T-helper 1 cell treated with Interleukin-12 subunit alpha and Interleukin-12 subunit beta and Interleukin-4 antibody, amounts not matched to agents 30 μg/mL and 1 μg/mL, for 36 hours (primary cell): ENCODE results near the gene MAP3K3.

ENCODE experiments used
- H3K27ac Mint-ChIP-seq: one replicate; pipeline ENCODE4 v1.8.0; 2021; ENCODE audit warnings: mild to moderate bottlenecking, mixed read lengths
- H3K27me3 Mint-ChIP-seq: one replicate; pipeline ENCODE4 v1.8.0; 2021; ENCODE audit warnings: low read depth, mixed read lengths
- H3K36me3 Mint-ChIP-seq: one replicate; pipeline ENCODE4 v1.8.0; 2021; ENCODE audit warnings: low read depth, mixed read lengths
- H3K4me1 Mint-ChIP-seq: one replicate; pipeline ENCODE4 v1.8.0; 2021; ENCODE audit warnings: low read depth, mixed read lengths
- H3K4me3 Mint-ChIP-seq: one replicate; pipeline ENCODE4 v1.8.0; 2021; ENCODE audit warnings: mild to moderate bottlenecking, moderate library complexity, mixed read lengths
- H3K9me3 Mint-ChIP-seq: one replicate; pipeline ENCODE4 v1.8.0; 2021; ENCODE audit warnings: mixed read lengths

Gene MAP3K3

DNA sequence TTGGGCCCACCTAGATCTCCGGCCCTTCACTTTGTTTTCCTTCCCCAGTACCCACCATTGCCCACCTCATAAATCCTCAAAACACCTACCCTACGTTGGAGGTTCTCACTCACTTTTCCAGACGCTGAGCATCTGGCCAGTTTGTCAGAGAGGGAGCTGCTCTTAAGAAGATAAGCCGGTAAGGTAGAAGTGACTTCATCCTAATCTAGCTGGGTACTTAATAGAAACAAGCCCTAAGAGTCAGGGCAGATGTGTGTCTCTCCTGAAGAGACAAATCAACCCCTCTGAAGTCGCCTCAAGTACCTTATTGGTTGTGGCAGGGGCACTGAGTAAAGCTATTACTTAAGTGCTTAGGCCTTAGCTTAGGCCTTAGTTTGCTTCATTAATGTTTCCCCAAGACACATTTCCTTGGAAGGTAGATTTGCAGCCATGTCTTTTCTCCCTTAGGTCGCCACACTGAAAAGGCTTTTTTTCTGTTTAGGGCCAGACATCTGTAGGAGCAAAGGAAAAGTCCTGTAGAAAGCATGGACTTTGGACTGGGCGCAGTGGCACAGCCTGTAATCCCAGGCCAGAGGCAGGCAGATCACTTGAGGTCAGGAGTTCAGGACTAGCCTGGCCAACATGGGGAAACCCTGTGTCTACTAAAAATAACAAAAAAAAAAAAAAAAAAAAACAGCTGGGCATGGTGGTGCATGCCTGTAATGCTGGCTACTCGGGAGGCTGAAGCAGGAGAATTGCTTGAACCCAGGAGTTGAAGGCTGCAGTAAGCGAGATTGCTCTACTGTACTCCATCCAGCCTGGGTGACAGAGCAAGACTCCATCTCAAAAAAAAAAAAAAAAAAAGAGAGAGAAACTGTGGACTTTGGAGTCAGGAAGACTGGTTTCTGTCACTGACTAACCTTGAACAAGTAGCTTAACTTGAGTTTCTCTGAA, 20.5 kb upstream of the MAP3K3 start:
- Mint-ChIP-seq H3K4me1 (peaks cover 33% of the 10 kb centered on the region), H3K27me3 (no peaks in the 10 kb centered on the region), H3K27ac (peak overlapping the region; percentile 91), H3K9me3 (no peaks in the 10 kb centered on the region), H3K4me3 (peak overlapping the region; percentile 95), H3K36me3 (peaks cover 22% of the 10 kb centered on the region)

GRCh38 chr17:63609816-63610573, 12.2 kb upstream of the MAP3K3 start:
- H3K36me3 Mint-ChIP-seq = peaks cover 43% of the 10 kb centered on the region
- peaks cover 36% of the 10 kb centered on the region for H3K4me1 Mint-ChIP-seq
- no peaks in the 10 kb centered on the region for H3K9me3 Mint-ChIP-seq
- peak overlapping the region; percentile 96 for H3K27ac Mint-ChIP-seq
- no peaks in the 10 kb centered on the region for H3K27me3 Mint-ChIP-seq
- peak overlapping the region; percentile 62 for H3K4me3 Mint-ChIP-seq

GRCh38 chr17:63610854-63611253, 11.4 kb upstream of the MAP3K3 start:
- Mint-ChIP-seq H3K27me3 (no peaks in the 10 kb centered on the region), H3K36me3 (peaks cover 35% of the 10 kb centered on the region), H3K9me3 (no peaks in the 10 kb centered on the region), H3K4me3 (peak overlapping the region; percentile 70), H3K27ac (peak overlapping the region; percentile 96), H3K4me1 (peaks cover 31% of the 10 kb centered on the region)

DNA sequence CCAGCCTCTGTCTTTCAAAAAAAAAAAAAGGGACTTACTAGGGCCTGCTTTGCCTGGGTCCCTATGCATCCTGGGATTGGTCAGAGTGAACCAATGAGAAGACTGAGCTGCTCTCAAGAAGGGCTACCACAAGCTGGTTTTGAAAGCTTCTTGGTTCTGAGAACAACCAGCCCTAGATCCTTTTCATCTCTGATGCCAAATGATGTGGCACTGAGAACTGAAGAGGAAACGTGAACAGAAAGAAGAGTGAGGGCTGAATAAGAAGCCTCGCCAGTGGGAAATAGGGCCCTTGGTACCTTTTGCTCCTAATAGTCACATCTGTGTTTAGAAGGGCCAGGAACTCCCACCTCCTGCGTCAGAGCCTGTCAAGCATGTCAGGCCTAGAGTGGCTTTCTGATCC, 10.9 kb upstream of the MAP3K3 start:
- H3K36me3 Mint-ChIP-seq = peaks cover 30% of the 10 kb centered on the region
- H3K4me1 Mint-ChIP-seq = peaks cover 31% of the 10 kb centered on the region
- no peaks in the 10 kb centered on the region for H3K27me3 Mint-ChIP-seq
- H3K4me3 Mint-ChIP-seq = peak overlapping the region; percentile 70
- peak overlapping the region; percentile 96 for H3K27ac Mint-ChIP-seq
- no peaks in the 10 kb centered on the region for H3K9me3 Mint-ChIP-seq

DNA sequence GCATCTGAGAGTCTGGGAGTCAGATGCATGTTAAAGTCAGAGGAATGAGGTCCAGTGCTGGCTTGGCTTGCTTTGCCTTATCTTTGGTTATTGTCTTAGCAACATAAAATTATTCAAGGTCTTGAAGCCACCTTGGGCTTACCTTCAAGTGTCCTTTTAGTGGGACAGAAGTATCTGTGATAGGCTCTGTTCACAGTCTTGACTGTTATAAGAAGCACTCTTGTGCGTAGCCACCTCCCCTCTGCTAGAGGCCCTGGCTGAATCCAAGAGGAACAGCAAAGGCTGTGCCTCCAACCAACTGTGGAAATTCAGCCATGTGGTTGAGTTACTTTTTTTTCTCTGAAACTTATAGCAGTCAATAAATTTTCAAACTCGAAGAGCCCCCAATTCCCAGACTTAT, 8.6 kb upstream of the MAP3K3 start:
- Mint-ChIP-seq H3K36me3 (peaks cover 10% of the 10 kb centered on the region), H3K9me3 (no peaks in the 10 kb centered on the region), H3K4me1 (peaks cover 26% of the 10 kb centered on the region), H3K27ac (no peak overlapping the region), H3K27me3 (peaks cover 12% of the 10 kb centered on the region), H3K4me3 (no peak overlapping the region)

- Mint-ChIP-seq H3K9me3 (no peaks in the 10 kb centered on the region), H3K4me3 (peak overlapping the region; percentile 92), H3K27ac (peak overlapping the region; percentile 80), H3K36me3 (no peaks in the 10 kb centered on the region), H3K4me1 (peaks cover 23% of the 10 kb centered on the region), H3K27me3 (peaks cover 12% of the 10 kb centered on the region)
Measured at GRCh38 chr17:63621229-63621683, 961 bp upstream of the MAP3K3 start.

DNA sequence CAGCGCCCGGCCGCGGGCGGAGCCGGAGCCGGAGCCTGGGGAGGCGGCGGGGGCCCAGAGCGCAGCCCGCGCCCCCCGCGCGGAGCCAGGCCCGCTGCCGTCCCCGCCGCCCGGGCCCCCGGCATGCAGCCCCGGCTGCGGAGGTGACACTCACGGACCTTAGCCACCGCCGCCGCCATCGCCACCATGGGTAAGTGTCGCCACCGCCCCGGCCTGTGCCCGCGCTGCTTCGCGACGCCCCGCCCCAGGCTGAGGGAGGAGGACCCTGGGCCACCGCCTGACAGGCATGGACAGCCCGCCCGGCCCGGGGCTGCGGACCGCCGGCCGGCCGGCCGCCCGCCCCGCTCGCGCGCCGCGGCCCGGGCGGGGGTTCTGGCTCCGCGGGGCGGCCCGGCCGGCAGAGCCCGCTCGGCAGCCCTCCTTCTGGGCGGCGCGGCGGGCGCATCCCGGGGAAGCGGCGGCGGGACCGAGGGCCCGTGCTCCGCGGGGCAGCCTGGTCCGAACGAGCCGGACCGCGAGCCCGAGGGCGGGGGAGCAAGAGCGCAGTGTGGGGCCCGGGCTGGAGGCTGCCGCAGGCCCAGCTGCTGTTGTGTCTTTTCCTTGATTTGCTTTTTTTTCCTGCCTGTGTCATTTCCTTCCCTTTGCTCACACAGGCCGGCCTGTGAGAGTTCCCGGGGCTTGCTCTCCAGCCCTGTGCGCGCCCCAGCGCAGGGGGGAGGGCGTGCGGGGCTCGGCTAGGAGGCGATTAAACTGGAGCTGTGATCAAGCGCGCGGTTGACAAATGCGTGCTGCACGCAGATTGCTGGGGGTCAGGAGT, 565 bp downstream of the MAP3K3 start:
- Mint-ChIP-seq H3K9me3 (no peaks in the 10 kb centered on the region), H3K36me3 (no peaks in the 10 kb centered on the region), H3K4me1 (peaks cover 30% of the 10 kb centered on the region), H3K27me3 (peaks cover 7% of the 10 kb centered on the region), H3K4me3 (peak overlapping the region; percentile 99), H3K27ac (peak overlapping the region; percentile 94)

DNA sequence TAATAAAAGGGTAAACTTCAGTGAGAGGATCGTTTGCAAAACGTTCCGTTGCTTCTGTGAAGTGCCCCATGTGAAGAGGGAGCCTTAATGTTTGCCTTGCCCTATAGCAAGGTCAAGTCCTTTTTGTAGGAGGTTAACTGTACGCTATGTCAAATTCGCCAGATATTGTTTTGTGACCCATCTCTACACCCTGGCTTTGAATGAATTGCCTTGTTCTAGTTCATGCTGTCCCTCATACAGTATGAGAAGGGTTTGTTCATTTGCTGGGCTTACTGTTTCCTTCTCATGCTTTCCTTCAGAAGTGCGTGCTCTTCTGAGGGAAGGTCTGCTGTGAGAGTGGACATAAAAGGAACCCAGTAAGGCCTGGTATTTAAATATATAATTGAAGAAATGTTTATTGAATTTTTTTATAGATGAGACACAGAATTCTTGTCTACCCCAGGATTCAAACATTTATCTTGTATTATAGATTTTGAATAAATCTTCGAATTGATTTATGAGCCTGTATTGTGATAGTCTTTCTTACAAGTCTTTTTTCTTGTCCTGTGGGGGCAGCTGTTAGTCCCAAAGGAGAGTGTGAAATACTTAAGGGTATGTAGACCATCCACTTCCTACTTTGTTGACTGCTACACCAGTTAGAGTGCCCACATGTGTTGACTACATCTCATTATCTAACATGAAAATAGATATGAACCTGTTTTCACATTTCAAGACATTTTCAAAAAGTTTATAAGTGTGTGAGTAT, 1.7 kb downstream of the MAP3K3 start:
- Mint-ChIP-seq H3K4me3 (peak overlapping the region; percentile 99), H3K27me3 (no peaks in the 10 kb centered on the region), H3K27ac (peak overlapping the region; percentile 94), H3K4me1 (peaks cover 30% of the 10 kb centered on the region), H3K36me3 (no peaks in the 10 kb centered on the region), H3K9me3 (no peaks in the 10 kb centered on the region)

DNA sequence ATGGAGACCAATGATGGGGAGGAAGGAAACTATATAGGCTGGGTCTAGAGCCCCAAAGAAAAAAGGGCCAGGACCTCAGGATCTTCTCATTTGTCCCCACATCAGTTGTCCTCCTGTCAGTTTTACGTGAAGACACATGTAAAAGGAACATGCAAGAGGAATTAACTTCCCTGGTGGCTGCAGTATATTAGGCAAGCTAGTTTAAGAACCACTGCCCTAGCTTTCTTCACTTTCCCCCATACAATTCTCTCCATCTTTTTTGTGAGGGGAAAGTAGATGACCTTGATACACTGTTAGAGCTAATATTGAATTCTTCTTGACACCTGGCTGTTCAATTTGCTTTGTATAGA, 2.3 kb downstream of the MAP3K3 start:
- no peak overlapping the region for H3K27ac Mint-ChIP-seq
- peaks cover 30% of the 10 kb centered on the region for H3K4me1 Mint-ChIP-seq
- peak overlapping the region; percentile 51 for H3K4me3 Mint-ChIP-seq
- H3K27me3 Mint-ChIP-seq = no peaks in the 10 kb centered on the region
- H3K36me3 Mint-ChIP-seq = no peaks in the 10 kb centered on the region
- no peaks in the 10 kb centered on the region for H3K9me3 Mint-ChIP-seq

DNA sequence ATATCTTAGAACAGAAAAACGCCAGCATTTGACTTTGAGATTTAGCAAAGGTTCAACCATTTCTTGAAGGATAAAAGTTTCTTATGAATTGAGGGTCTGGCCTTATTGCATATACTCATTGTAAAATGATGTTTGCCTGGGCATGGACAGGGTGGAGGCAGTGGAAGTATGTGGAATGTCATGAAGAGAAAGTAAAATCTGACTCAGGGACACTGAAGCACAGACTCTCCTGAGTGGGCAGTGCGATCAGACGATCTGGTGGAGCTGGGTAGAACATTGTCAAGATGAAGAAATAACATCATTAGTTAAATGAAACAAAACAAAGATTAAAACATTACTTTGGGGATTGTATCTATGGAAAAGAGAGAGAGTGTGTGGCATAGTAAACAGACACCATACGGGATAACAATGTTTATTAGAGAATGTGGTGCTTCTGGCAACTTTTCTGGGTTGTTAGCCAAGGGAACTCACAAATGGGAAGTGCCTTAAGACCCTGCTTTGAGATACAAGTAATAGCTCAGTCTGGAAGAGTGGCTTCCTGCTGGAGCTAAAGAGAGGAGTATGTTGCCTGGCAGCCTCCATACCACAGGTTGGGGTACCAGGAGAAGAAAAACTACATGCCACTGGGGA, 4.4 kb downstream of the MAP3K3 start:
- Mint-ChIP-seq H3K27ac (no peak overlapping the region), H3K9me3 (no peaks in the 10 kb centered on the region), H3K27me3 (no peaks in the 10 kb centered on the region), H3K4me1 (peaks cover 26% of the 10 kb centered on the region), H3K36me3 (no peaks in the 10 kb centered on the region), H3K4me3 (no peak overlapping the region)

- Mint-ChIP-seq H3K27ac (no peak overlapping the region), H3K9me3 (no peaks in the 10 kb centered on the region)
Measured at GRCh38 chr17:63629627-63630026, 7.4 kb downstream of the MAP3K3 start.

GRCh38 chr17:63631062-63631461, 8.8 kb downstream of the MAP3K3 start:
- no peak overlapping the region for H3K27ac Mint-ChIP-seq
- peaks cover 24% of the 10 kb centered on the region for H3K4me1 Mint-ChIP-seq
- peaks cover 12% of the 10 kb centered on the region for H3K36me3 Mint-ChIP-seq

More at GRCh38 chr17:63629627-63630026, 7.4 kb downstream of the MAP3K3 start:
- H3K36me3 Mint-ChIP-seq = peaks cover 11% of the 10 kb centered on the region
- H3K4me3 Mint-ChIP-seq = no peak overlapping the region
- no peaks in the 10 kb centered on the region for H3K27me3 Mint-ChIP-seq
- H3K4me1 Mint-ChIP-seq = peaks cover 29% of the 10 kb centered on the region

DNA sequence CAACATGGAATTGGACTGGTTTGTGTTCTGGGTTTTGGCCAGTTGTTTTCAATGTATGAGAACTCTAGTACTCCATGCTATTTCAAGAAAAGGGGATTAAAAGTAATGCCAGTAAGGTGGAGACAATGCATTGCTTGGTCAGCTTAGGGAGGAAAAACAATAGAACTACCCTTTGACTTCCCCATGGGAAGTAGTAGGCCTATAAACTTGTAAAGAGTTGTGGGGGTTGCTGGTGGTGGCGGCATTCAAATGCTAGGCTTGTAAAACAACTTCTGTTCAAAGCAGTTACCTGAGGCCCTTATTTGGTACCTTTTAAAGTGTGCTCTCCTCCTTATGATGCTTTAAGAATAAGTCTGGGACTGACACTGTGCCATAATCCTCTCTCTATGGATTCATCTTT, 9.4 kb downstream of the MAP3K3 start:
- H3K27me3 Mint-ChIP-seq = no peaks in the 10 kb centered on the region
- no peaks in the 10 kb centered on the region for H3K9me3 Mint-ChIP-seq
- H3K4me3 Mint-ChIP-seq = no peak overlapping the region
- H3K27ac Mint-ChIP-seq = no peak overlapping the region
- peaks cover 17% of the 10 kb centered on the region for H3K36me3 Mint-ChIP-seq
- peaks cover 20% of the 10 kb centered on the region for H3K4me1 Mint-ChIP-seq

More at GRCh38 chr17:63631062-63631461, 8.8 kb downstream of the MAP3K3 start:
- Mint-ChIP-seq H3K27me3 (no peaks in the 10 kb centered on the region), H3K9me3 (no peaks in the 10 kb centered on the region), H3K4me3 (no peak overlapping the region)
